Activated CD4-positive, CD25-positive, alpha-beta regulatory T cell (primary cell): Measurements from ENCODE around the gene MMS19.
A peak's percentile ranks its signal among the peaks of the same experiment; 100 is the strongest.
"Not testable (repeated sequence)": the region's sequence is repeated elsewhere in the genome, so short reads cannot be mapped to it uniquely, and the experiment has no call there.

ENCODE experiments used
- DNase-seq, 4 experiments: peaks; one replicate each; lab custom pipeline; 2025; lab: John Stamatoyannopoulos, UW

The MMS19 gene

GRCh38 chr10:97425964-97426775 lies 72.1 kb downstream of the MMS19 start, which contains the start of gene PGAM1:
TSS of gene PGAM1 (plus strand) at chr10:97426191. CDS start at chr10:97426308, 117 bp downstream.
- DNase-seq = peak; percentile 87 to 92 (median 88)

GRCh38 chr10:97423757-97424098 lies 74.5 kb downstream of the MMS19 start:
- DNase-seq = not testable (repeated sequence)

DNA sequence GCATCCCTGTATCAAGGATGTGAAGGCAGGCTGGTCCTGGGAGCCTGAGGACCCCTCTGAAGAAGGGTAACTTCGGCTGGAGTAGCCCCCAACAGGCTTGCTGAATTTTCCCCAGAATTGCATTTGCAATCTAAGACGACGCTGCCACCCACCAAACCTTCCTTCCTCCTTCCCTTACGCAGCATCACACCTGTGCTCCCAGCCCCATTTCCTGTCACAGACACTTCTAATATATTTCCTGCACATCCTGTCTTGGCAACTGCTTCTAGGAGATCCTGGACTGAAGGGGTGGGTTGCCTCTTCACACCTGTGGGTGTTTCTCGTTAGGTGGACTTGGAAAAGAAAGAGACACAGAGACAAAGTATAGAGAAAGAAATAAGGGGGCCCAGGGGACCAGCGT lies 81.7 kb downstream of the MMS19 start:
- DNase-seq = no peak

DNA sequence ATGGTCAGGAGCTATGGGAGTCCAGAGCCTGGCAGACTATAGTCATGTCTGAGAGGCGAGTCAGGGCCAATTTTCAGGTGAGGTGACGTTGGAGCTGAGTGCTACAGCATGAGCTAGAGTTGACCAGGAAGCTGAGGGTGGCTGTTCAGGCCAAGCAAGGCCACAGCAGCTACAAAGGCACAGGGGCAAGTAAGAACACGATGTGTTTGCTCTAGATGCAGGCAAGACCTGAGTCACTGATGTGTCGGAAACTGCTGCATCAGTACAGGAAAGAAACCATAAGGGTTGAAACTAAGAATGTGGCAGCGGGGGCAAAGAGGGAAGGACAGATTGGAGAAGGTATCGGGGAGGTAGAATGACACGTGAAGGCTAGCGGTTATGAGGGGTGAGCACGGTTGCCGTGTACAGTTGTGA lies 85.3 kb downstream of the MMS19 start:
- peak in 1 of 4 experiments; percentile 15 for DNase-seq

GRCh38 chr10:97411406-97411805 lies 86.8 kb downstream of the MMS19 start:
- no peak for DNase-seq

- no peak for DNase-seq
Observed at GRCh38 chr10:97408496-97408992, 89.7 kb downstream of the MMS19 start.
